NB4 (cell line): ENCODE measurements around the gene DNAJA3.

ENCODE experiments used
- MYC ChIP-seq: IDR thresholded peaks from 2 replicates; pipeline ENCODE4 v1.6.1; 2011; ENCODE audit warnings: low read depth, low read length
- POLR2A ChIP-seq: IDR thresholded peaks from 2 replicates; pipeline ENCODE4 v1.6.1; 2011; ENCODE audit warnings: mild to moderate bottlenecking; ENCODE audit not compliant: insufficient read length; ENCODE audit errors: extremely low read depth
- TF ChIP-seq, protein P1 (sequence below): IDR thresholded peaks from one replicate; pipeline ENCODE4 v1.5.1; 2012; ENCODE audit warnings: low read depth, low read length
- TF ChIP-seq, protein P2 (sequence below): IDR thresholded peaks from 2 replicates; pipeline ENCODE4 v1.6.1; 2011; ENCODE audit warnings: low read depth, low read length

DNA sequence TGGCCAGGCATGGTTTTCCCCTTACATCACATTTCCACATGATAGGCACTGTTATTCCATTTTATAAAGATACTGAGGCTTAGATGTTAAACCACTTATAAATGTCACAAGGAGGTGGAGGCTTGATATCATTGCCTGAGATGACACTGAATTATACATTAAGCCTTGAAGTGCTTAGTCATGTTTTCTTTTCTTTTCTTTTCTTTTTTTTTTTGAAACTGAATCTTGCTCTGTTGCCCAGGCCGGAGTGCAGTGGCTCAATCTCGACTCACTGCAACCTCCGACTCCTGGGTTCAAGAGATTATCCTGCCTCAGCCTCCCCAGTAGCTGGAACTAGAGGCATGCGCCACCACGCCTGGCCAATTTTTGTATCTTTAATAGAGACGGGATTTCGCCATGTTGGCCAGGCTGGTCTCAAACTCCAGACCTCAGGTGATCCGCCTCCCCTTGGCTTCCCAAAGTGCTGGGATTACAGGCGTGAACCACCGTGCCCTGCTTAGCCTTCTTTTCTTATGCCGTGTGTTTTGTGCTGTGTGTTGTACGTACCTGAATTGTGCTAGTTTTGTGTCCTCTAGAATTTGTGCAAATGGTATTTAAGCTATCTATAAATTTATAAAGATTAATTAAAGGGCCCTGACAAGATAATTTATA lies 1.2 kb downstream of the DNAJA3 start:
- TF ChIP-seq, protein P1, sequence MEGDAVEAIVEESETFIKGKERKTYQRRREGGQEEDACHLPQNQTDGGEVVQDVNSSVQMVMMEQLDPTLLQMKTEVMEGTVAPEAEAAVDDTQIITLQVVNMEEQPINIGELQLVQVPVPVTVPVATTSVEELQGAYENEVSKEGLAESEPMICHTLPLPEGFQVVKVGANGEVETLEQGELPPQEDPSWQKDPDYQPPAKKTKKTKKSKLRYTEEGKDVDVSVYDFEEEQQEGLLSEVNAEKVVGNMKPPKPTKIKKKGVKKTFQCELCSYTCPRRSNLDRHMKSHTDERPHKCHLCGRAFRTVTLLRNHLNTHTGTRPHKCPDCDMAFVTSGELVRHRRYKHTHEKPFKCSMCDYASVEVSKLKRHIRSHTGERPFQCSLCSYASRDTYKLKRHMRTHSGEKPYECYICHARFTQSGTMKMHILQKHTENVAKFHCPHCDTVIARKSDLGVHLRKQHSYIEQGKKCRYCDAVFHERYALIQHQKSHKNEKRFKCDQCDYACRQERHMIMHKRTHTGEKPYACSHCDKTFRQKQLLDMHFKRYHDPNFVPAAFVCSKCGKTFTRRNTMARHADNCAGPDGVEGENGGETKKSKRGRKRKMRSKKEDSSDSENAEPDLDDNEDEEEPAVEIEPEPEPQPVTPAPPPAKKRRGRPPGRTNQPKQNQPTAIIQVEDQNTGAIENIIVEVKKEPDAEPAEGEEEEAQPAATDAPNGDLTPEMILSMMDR, result no peak
- TF ChIP-seq, protein P2, sequence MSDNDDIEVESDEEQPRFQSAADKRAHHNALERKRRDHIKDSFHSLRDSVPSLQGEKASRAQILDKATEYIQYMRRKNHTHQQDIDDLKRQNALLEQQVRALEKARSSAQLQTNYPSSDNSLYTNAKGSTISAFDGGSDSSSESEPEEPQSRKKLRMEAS, result no peak
- TF ChIP-seq POLR2A (no peak), MYC (no peak)
